HEK293 (cell line): ENCODE data around the gene RSPH3.

Experiments
- CTCF ChIA-PET: fragments of 350-600 bp; formaldehyde crosslinking; extraction: SDS; loops from one replicate; lab custom pipeline; 2021; ENCODE audit warnings: antibody characterized with exemption; lab: Yijun Ruan, JAX
- POLR2A ChIA-PET: fragments of 300-600 bp; formaldehyde crosslinking; extraction: SDS; loops from one replicate; lab custom pipeline; 2020; ENCODE audit warnings: antibody characterized with exemption, inconsistent platforms; lab: Yijun Ruan, JAX
- H3K27ac ChIP-seq: fragments of 200-500 bp; sonication (Bioruptor generic); 2 replicates; pipeline ENCODE4 v1.5.1; 2014; ENCODE audit warnings: low read depth, low read length, control low read depth, inconsistent platforms; ENCODE audit errors: extremely low read depth
- H3K36me3 ChIP-seq, 2 experiments: fragments of 200-500 bp in 1 of 2; sonication (Bioruptor generic) in 1 of 2; 1 replicate in 1 of 2; 2 replicates in 1 of 2; pipeline ENCODE4 v1.5.1; 2014 to 2017; ENCODE audit warnings: inconsistent platforms in 2 of 2, low read length in 2 of 2; ENCODE audit not compliant: control insufficient read depth in 2 of 2, insufficient read depth in 1 of 2
- H3K4me1 ChIP-seq: fragments of 200-500 bp; sonication (Bioruptor generic); 2 replicates; pipeline ENCODE4 v1.5.1; 2014; ENCODE audit warnings: mild to moderate bottlenecking, low read length, inconsistent platforms; ENCODE audit not compliant: control insufficient read depth, insufficient read depth
- H3K4me3 ChIP-seq: 2 replicates; pipeline ENCODE4 v1.5.1; 2011; ENCODE audit warnings: low read depth, mild to moderate bottlenecking, control low read depth, low read length, moderate library complexity
- H3K9me3 ChIP-seq: fragments of 200-500 bp; sonication (Bioruptor generic); 2 replicates; pipeline ENCODE4 v1.5.1; 2014; ENCODE audit warnings: low read depth, low read length, inconsistent platforms; ENCODE audit not compliant: control insufficient read depth, insufficient read depth
- GLI4 ChIP-seq: fragments of 450-650 bp; formaldehyde crosslinking; IDR thresholded peaks from 2 replicates; pipeline ENCODE4 v1.5.1; 2016; ENCODE audit warnings: missing biosample characterization, missing genetic modification characterization
- GLIS2 ChIP-seq: fragments of 450-650 bp; formaldehyde crosslinking; IDR thresholded peaks from 2 replicates; pipeline ENCODE4 v1.5.1; 2016; ENCODE audit warnings: missing biosample characterization, missing genetic modification characterization
- IKZF3 ChIP-seq: fragments of 450-650 bp; IDR thresholded peaks from 2 replicates; pipeline ENCODE4 v1.5.0; 2018; ENCODE audit warnings: missing biosample characterization, mild to moderate bottlenecking, missing genetic modification characterization, moderate library complexity
- MZF1 ChIP-seq: fragments of 450-650 bp; formaldehyde crosslinking; IDR thresholded peaks from 2 replicates; pipeline ENCODE4 v1.5.1; 2017; ENCODE audit warnings: missing biosample characterization, missing genetic modification characterization, borderline replicate concordance
- SP7 ChIP-seq: fragments of 450-650 bp; formaldehyde crosslinking; IDR thresholded peaks from 2 replicates; pipeline ENCODE4 v1.5.1; 2016; ENCODE audit warnings: missing biosample characterization, missing genetic modification characterization
- YY1 ChIP-seq: fragments of 450-650 bp; formaldehyde crosslinking; IDR thresholded peaks from 2 replicates; pipeline ENCODE4 v1.5.1; 2018; ENCODE audit warnings: missing biosample characterization, missing genetic modification characterization
- ZBTB26 ChIP-seq: fragments of 450-650 bp; formaldehyde crosslinking; optimal IDR thresholded peaks from 2 replicates; pipeline ENCODE3; 2016; ENCODE audit warnings: missing biosample characterization, mild to moderate bottlenecking, missing genetic modification characterization
- ZFP41 ChIP-seq: fragments of 450-650 bp; formaldehyde crosslinking; IDR thresholded peaks from 2 replicates; pipeline ENCODE4 v1.5.1; 2016; ENCODE audit warnings: missing biosample characterization, missing genetic modification characterization, borderline replicate concordance
- ZNF292 ChIP-seq: fragments of 450-650 bp; formaldehyde crosslinking; IDR thresholded peaks from 2 replicates; pipeline ENCODE4 v1.5.1; 2016; ENCODE audit warnings: low read depth, missing biosample characterization, missing genetic modification characterization, borderline replicate concordance
- ZNF324 ChIP-seq: fragments of 450-650 bp; formaldehyde crosslinking; IDR thresholded peaks from 2 replicates; pipeline ENCODE4 v1.5.1; 2016; ENCODE audit warnings: missing biosample characterization, missing genetic modification characterization
- ZNF580 ChIP-seq: fragments of 450-650 bp; formaldehyde crosslinking; IDR thresholded peaks from 2 replicates; pipeline ENCODE4 v1.5.1; 2016; ENCODE audit warnings: missing biosample characterization, missing genetic modification characterization
- ZNF707 ChIP-seq: fragments of 450-650 bp; formaldehyde crosslinking; IDR thresholded peaks from 2 replicates; pipeline ENCODE4 v1.5.1; 2016; ENCODE audit warnings: missing biosample characterization, missing genetic modification characterization
- ZNF843 ChIP-seq: fragments of 450-650 bp; formaldehyde crosslinking; IDR thresholded peaks from 2 replicates; pipeline ENCODE4 v1.5.1; 2016; ENCODE audit warnings: missing biosample characterization, missing genetic modification characterization
- TF ChIP-seq, protein P1 (sequence below): fragments of 450-650 bp; formaldehyde crosslinking; IDR thresholded peaks from 2 replicates; pipeline ENCODE4 v1.5.1; 2016; ENCODE audit warnings: missing biosample characterization, missing genetic modification characterization
- TF ChIP-seq, protein P2 (sequence below): fragments of 450-650 bp; formaldehyde crosslinking; IDR thresholded peaks from 2 replicates; pipeline ENCODE4 v1.5.1; 2016; ENCODE audit warnings: missing biosample characterization, missing genetic modification characterization
- TF ChIP-seq, protein P3 (sequence below): fragments of 450-650 bp; formaldehyde crosslinking; IDR thresholded peaks from 2 replicates; pipeline ENCODE4 v1.5.1; 2016; ENCODE audit warnings: missing biosample characterization, missing genetic modification characterization
- TF ChIP-seq, protein P4 (sequence below): fragments of 450-650 bp; formaldehyde crosslinking; IDR thresholded peaks from 2 replicates; pipeline ENCODE4 v1.5.1; 2017; ENCODE audit warnings: missing biosample characterization, missing genetic modification characterization

Gene RSPH3

DNA sequence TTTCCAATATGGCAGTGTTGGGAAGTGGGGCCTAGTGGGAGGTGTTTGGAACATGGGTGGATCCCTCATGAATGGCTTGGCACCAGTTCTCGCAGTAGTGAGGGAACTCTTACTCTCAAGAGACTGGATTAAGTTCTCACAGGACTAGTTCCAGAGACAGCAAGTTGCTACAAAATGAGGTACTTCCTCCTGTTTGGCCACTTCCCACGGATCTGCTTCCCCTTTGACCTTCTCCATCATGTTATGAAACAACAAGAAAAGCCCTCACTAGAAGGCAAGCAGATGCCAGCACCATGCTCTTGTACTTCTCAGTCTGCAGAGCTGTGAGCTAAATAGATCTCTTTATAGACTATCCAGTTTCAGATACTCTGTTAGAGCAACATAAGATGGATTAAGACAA, 3.1 kb downstream of the RSPH3 start (continued):
- TF ChIP-seq, protein P1, sequence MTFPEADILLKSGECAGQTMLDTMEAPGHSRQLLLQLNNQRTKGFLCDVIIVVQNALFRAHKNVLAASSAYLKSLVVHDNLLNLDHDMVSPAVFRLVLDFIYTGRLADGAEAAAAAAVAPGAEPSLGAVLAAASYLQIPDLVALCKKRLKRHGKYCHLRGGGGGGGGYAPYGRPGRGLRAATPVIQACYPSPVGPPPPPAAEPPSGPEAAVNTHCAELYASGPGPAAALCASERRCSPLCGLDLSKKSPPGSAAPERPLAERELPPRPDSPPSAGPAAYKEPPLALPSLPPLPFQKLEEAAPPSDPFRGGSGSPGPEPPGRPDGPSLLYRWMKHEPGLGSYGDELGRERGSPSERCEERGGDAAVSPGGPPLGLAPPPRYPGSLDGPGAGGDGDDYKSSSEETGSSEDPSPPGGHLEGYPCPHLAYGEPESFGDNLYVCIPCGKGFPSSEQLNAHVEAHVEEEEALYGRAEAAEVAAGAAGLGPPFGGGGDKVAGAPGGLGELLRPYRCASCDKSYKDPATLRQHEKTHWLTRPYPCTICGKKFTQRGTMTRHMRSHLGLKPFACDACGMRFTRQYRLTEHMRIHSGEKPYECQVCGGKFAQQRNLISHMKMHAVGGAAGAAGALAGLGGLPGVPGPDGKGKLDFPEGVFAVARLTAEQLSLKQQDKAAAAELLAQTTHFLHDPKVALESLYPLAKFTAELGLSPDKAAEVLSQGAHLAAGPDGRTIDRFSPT (tag by site-specific recombination), result no peak

DNA sequence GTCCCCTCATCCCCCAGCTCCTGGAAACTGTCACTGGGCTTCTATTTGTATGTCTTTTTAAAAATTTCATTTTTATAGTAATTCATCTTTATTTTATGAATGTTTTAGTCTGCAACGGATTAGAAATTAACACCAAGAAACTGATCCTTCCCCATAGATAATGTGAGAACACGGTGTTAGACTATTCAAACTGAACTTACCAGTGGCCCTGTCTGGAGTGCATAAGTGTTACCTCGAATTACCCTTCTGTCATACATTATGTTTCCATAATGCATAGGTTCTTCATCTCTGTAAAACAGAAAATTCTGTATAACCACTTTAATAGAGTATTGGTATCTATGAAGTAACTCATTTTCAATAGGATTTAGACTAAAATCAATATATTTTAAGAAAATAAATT, 6.4 kb downstream of the RSPH3 start:
- Histone ChIP-seq H3K4me3 (no peak overlapping the region), H3K9me3 (no peaks in the 10 kb centered on the region), H3K27ac (no peak overlapping the region), H3K4me1 (no peaks in the 10 kb centered on the region), H3K36me3 (peaks cover 0 to 16% of the 10 kb centered on the region in 2 experiments; a peak in 2 of 3 replicates)
- ChIA-PET CTCF (interaction anchor here (0.8 to 1.6 kb wide), 4 partner anchors 21 to 275 kb away, joined by 3 to 5 read pairs (median 3); no protein-coding TSS in a partner anchor), POLR2A (interaction anchor here (0.6 kb wide), 1 partner anchor 57 kb away, joined by 4 read pairs; no protein-coding TSS in a partner anchor)
- TF ChIP-seq ZNF580 (tag by site-specific recombination), result no peak
- no peak for TF ChIP-seq ZNF292
- TF ChIP-seq GLIS2, result no peak
- TF ChIP-seq ZNF843 (tag by site-specific recombination), result no peak
- TF ChIP-seq SP7 (tag by site-specific recombination), result no peak
- TF ChIP-seq, protein P2, sequence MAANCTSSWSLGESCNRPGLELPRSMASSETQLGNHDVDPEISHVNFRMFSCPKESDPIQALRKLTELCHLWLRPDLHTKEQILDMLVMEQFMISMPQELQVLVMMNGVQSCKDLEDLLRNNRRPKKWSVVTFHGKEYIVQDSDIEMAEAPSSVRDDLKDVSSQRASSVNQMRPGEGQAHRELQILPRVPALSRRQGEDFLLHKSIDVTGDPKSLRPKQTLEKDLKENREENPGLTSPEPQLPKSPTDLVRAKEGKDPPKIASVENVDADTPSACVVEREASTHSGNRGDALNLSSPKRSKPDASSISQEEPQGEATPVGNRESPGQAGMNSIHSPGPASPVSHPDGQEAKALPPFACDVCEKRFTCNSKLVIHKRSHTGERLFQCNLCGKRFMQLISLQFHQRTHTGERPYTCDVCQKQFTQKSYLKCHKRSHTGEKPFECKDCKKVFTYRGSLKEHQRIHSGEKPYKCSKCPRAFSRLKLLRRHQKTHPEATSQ, result no peak
- no peak for TF ChIP-seq IKZF3 (tag by site-specific recombination)
- TF ChIP-seq ZNF324 (tag by site-specific recombination), result no peak
- TF ChIP-seq, protein P3, sequence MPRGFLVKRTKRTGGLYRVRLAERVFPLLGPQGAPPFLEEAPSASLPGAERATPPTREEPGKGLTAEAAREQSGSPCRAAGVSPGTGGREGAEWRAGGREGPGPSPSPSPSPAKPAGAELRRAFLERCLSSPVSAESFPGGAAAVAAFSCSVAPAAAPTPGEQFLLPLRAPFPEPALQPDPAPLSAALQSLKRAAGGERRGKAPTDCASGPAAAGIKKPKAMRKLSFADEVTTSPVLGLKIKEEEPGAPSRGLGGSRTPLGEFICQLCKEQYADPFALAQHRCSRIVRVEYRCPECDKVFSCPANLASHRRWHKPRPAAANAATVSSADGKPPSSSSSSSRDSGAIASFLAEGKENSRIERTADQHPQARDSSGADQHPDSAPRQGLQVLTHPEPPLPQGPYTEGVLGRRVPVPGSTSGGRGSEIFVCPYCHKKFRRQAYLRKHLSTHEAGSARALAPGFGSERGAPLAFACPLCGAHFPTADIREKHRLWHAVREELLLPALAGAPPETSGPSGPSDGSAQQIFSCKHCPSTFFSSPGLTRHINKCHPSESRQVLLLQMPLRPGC (tag by site-specific recombination), result no peak
- no peak for TF ChIP-seq YY1
- TF ChIP-seq, protein P4, sequence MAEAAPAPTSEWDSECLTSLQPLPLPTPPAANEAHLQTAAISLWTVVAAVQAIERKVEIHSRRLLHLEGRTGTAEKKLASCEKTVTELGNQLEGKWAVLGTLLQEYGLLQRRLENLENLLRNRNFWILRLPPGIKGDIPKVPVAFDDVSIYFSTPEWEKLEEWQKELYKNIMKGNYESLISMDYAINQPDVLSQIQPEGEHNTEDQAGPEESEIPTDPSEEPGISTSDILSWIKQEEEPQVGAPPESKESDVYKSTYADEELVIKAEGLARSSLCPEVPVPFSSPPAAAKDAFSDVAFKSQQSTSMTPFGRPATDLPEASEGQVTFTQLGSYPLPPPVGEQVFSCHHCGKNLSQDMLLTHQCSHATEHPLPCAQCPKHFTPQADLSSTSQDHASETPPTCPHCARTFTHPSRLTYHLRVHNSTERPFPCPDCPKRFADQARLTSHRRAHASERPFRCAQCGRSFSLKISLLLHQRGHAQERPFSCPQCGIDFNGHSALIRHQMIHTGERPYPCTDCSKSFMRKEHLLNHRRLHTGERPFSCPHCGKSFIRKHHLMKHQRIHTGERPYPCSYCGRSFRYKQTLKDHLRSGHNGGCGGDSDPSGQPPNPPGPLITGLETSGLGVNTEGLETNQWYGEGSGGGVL, result no peak
- no peak for TF ChIP-seq MZF1 (tag by site-specific recombination)
- TF ChIP-seq ZBTB26 (tag by site-specific recombination), result no peak
- no peak for TF ChIP-seq GLI4 (tag by site-specific recombination)
- TF ChIP-seq ZNF707, result no peak
- TF ChIP-seq ZFP41 (tag by site-specific recombination), result no peak
